HAP-1 (cell line): Measurements from ENCODE around the gene SDHA.
"Not testable (repeated sequence)": the region's sequence is repeated elsewhere in the genome, so short reads cannot be mapped to it uniquely, and the experiment has no call there.

Experiments
- DNase-seq, 2 experiments: peaks; one replicate each; pipeline ENCODE4 v3.0.0-alpha.2; 2016 to 2020; ENCODE audit warnings: low spot score in 2 of 2
- H3K27me3 ChIP-seq: fragments of 250-450 bp; sonication (Bioruptor Pico); 2 replicates; pipeline ENCODE4 v1.5.1; 2020; ENCODE audit warnings: low read depth, mild to moderate bottlenecking, moderate library complexity
- H3K36me3 ChIP-seq: fragments of 250-450 bp; sonication (Bioruptor Pico); replicated peaks from 2 replicates; pipeline ENCODE4 v1.5.1; 2020; ENCODE audit warnings: mild to moderate bottlenecking
- H3K4me1 ChIP-seq: fragments of 250-450 bp; sonication (Bioruptor Pico); 2 replicates; pipeline ENCODE4 v1.5.1; 2020; ENCODE audit warnings: mild to moderate bottlenecking
- H3K4me3 ChIP-seq: fragments of 250-450 bp; sonication (Bioruptor Pico); 2 replicates; pipeline ENCODE4 v1.5.1; 2020; ENCODE audit warnings: mild to moderate bottlenecking, moderate library complexity
- H3K9me3 ChIP-seq: fragments of 250-450 bp; sonication (Bioruptor Pico); 2 replicates; pipeline ENCODE4 v1.5.1; 2020; ENCODE audit warnings: mild to moderate bottlenecking, moderate library complexity
- in situ Hi-C: fragments of 300-500 bp; cut with MboI; formaldehyde crosslinking; loops from 3 replicates; pipeline ENCODE4 v1.14.3; 2020; ENCODE audit warnings: low sequenced_read_pairs, inconsistent platforms, mixed read lengths

Gene SDHA

GRCh38 chr5:291345-291744 lies 73.2 kb downstream of the SDHA start:
- DNase-seq, H3K4me3 ChIP-seq, in situ Hi-C loops, H3K36me3 ChIP-seq, H3K4me1 ChIP-seq, H3K27me3 ChIP-seq, H3K9me3 ChIP-seq: not testable (repeated sequence)

DNA sequence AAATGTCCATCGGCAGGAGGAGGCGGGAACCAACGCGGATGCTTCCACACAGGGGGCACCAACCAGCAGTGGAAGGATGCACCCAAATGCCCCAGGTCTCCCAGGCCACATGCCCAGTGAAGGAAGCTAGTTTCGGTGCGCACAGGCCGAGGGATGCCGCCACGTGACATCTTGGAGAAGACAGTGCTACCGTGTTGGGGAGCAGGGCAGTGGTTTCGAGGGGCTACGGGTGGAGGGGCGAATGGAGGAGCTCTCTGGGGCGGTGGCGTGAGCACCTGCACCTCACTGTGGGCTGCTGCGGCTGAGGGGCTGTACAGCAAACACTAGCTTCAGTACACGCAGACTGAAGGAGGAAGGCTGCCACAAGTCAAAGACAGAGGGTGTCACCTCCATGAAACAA lies 76.7 kb downstream of the SDHA start:
- H3K4me1 ChIP-seq, H3K4me3 ChIP-seq, H3K9me3 ChIP-seq, H3K27me3 ChIP-seq, DNase-seq, H3K36me3 ChIP-seq, in situ Hi-C loops: not testable (repeated sequence)

DNA sequence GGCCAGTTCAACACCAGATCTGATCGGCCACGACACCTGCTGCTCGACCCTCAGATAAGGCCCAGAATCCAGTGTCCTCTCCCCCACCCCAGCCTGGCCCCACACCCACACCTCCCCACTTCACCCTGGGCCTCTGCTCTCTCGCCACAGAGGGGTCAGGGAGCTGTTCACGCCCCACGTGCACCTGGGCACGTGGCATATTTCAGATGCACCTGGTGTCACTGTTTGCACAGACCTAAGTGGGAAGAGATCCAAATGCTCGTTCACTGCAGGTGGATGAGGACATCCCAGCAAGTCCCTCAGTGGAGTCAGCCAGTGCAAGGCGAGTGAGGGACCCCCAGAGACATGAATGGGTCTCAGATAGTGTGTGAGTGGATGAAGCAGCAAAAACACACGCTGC lies 78.1 kb downstream of the SDHA start:
- H3K4me1 ChIP-seq, H3K27me3 ChIP-seq, H3K4me3 ChIP-seq, H3K9me3 ChIP-seq, DNase-seq, H3K36me3 ChIP-seq, in situ Hi-C loops: not testable (repeated sequence)

DNA sequence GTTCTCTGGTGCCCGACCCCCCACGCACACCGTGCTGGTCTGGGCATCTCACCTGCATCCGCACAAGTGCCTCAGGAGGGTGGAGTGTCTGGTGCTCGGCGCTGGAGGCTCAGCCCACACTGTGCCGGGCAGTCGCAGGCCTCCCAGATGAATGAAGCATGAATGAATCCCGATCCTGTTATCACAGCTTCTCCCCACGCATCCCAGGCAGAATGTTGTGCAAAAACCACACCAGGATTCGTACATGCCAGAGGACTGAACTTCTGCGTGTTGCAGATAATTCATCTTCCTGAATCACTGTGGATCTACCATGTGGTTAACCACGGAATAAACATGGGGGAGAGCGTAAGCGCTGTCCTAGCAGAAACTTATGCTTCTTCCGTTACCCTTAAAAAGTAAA lies 78.8 kb downstream of the SDHA start:
- DNase-seq, H3K36me3 ChIP-seq, H3K9me3 ChIP-seq, H3K4me3 ChIP-seq, in situ Hi-C loops, H3K4me1 ChIP-seq, H3K27me3 ChIP-seq: not testable (repeated sequence)

DNA sequence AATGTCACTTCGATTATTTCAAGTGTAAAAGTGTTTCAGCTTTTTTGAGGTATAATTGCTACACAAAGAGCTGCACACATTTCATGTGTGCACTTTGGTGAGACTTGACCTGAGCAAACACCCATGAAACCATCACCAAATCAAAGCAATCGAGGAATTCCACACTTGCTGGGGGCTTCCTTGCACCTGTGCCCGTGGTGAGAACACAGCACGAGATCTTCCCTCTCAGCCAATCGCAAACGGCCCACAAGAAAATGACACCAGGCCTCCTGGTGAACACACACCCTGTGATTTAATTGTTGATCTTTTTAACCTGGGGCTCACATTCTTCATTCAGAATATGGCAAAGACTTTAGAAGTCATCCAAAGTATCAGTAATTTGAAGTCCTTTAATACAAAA lies 79.3 kb downstream of the SDHA start:
- H3K4me3 ChIP-seq, H3K4me1 ChIP-seq, H3K27me3 ChIP-seq, H3K9me3 ChIP-seq, DNase-seq, in situ Hi-C loops, H3K36me3 ChIP-seq: not testable (repeated sequence)

GRCh38 chr5:297991-298736 lies 80.0 kb downstream of the SDHA start:
- in situ Hi-C loops, H3K4me3 ChIP-seq, H3K36me3 ChIP-seq, H3K9me3 ChIP-seq, H3K4me1 ChIP-seq, H3K27me3 ChIP-seq, DNase-seq: not testable (repeated sequence)

DNA sequence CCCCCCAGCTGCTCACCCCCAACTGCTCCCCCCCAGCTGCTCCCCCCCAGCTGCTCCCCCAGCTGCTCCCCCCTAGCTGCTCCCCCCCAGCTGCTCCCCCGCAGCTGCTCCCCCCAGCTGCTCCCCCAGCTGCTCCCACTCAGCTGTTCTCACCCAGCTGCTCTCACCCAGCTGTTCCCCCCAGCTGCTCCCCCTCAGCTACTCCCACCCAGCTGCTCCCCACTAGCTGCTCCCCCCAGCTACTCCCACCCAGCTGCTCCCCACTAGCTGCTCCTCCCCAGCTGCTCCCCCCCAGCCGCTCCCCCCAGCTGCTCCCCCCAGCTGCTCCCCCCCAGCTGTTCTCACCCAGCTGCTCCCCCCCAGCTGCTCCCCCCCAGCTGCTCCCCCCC lies 80.6 kb downstream of the SDHA start:
- no peaks in the 10 kb centered on the region for H3K36me3 ChIP-seq
- DNase-seq: no peak
- in situ Hi-C loops: no loop called here
- H3K4me1 ChIP-seq: no peaks in the 10 kb centered on the region
- no peak overlapping the region for H3K4me3 ChIP-seq
- no peaks in the 10 kb centered on the region for H3K9me3 ChIP-seq
- H3K27me3 ChIP-seq: no peaks in the 10 kb centered on the region

- DNase-seq, H3K36me3 ChIP-seq, H3K4me3 ChIP-seq, in situ Hi-C loops, H3K4me1 ChIP-seq, H3K9me3 ChIP-seq, H3K27me3 ChIP-seq: not testable (repeated sequence)
Measured at GRCh38 chr5:299921-300320, 81.8 kb downstream of the SDHA start.

GRCh38 chr5:300691-301435 lies 82.7 kb downstream of the SDHA start:
- in situ Hi-C loops, DNase-seq, H3K9me3 ChIP-seq, H3K27me3 ChIP-seq, H3K4me1 ChIP-seq, H3K4me3 ChIP-seq, H3K36me3 ChIP-seq: not testable (repeated sequence)

DNA sequence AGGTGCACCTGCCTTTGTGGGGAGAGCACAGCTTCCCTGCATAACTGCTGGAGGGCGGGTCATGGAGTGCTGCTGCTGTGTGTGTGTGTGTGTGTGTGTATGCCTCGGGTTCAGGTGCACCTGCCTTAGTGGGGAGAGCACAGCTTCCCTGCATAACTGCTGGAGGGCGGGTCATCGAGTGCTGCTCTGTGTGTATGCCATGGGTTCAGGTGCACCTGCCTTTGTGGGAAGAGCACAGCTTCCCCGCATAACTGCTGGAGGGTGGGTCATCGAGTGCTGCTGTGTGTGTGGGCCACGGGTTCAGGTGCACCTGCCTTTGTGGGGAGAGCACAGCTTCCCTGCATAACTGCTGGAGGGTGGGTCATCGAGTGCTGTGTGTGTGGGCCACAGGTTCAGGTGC lies 84.3 kb downstream of the SDHA start:
- H3K9me3 ChIP-seq, H3K4me3 ChIP-seq, DNase-seq, H3K4me1 ChIP-seq, H3K27me3 ChIP-seq, in situ Hi-C loops: not testable (repeated sequence)
- H3K36me3 ChIP-seq: peaks cover 12% of the 10 kb centered on the region; the same call in 1 of the 2 replicates

- DNase-seq: no peak
- Histone ChIP-seq H3K27me3 (no peaks in the 10 kb centered on the region), H3K4me1 (no peaks in the 10 kb centered on the region), H3K36me3 (peaks cover 12% of the 10 kb centered on the region; the same call in 1 of the 2 replicates), H3K4me3 (no peak overlapping the region), H3K9me3 (no peaks in the 10 kb centered on the region)
- in situ Hi-C loops: no loop called here
Measured at GRCh38 chr5:302966-303365, 84.8 kb downstream of the SDHA start.

- peaks cover 15% of the 10 kb centered on the region; the same call in 1 of the 2 replicates for H3K36me3 ChIP-seq
- in situ Hi-C loops, H3K27me3 ChIP-seq, H3K9me3 ChIP-seq, H3K4me3 ChIP-seq, H3K4me1 ChIP-seq, DNase-seq: not testable (repeated sequence)
Measured at GRCh38 chr5:303741-304140, 85.6 kb downstream of the SDHA start.

DNA sequence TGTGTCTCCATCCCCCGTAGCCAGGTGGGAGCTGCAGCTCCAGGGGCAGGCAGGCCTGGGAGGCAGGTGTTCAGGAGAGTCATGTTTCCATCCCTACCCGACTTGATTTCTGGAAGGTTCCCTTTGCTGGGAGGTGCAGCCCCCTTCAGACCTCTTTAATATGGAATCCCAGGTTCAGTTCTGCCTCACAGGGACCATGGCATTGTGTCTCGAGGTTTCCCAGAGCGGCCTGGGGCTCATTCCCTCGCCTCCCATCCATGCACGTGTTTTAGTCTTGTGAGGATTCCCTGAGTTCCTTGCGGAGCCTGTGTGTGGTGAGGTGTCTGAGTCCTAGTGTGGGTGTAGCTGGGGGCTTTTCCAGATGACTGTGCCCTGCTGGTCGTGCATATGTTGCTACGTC lies 86.9 kb downstream of the SDHA start:
- no peaks in the 10 kb centered on the region for H3K4me1 ChIP-seq
- no peak for DNase-seq
- no peaks in the 10 kb centered on the region for H3K9me3 ChIP-seq
- in situ Hi-C loops: no loop called here
- no peaks in the 10 kb centered on the region for H3K27me3 ChIP-seq
- H3K4me3 ChIP-seq: no peak overlapping the region
- H3K36me3 ChIP-seq: peaks cover 17% of the 10 kb centered on the region; the same call in 1 of the 2 replicates

GRCh38 chr5:305459-305858 lies 87.3 kb downstream of the SDHA start:
- no peaks in the 10 kb centered on the region for H3K27me3 ChIP-seq
- peaks cover 17% of the 10 kb centered on the region; the same call in 1 of the 2 replicates for H3K36me3 ChIP-seq
- no peaks in the 10 kb centered on the region for H3K9me3 ChIP-seq
- no peak overlapping the region for H3K4me3 ChIP-seq
- no peaks in the 10 kb centered on the region for H3K4me1 ChIP-seq
- in situ Hi-C loops: no loop called here
- DNase-seq: no peak
